ENCODE data around the gene ADAMTS18.

- no peak for TF ChIP-seq POLR2AphosphoS5 (IDR thresholded peaks at IDR 0.05; ENCODE audit: low read depth, low read length)
- no peak for TF ChIP-seq RFX5 (IDR thresholded peaks at IDR 0.05; ENCODE audit: low read length)
- no peak for TF ChIP-seq CTCF (IDR thresholded peaks at IDR 0.05)
- TF ChIP-seq SIN3A (IDR thresholded peaks at IDR 0.05; ENCODE audit: borderline replicate concordance, low read depth, low read length), result no peak
- no peak for TF ChIP-seq EP300 (IDR thresholded peaks at IDR 0.05; ENCODE audit: borderline replicate concordance in 1 of 2, low read depth in 1 of 2, low read length in 1 of 2)
- no peak for TF ChIP-seq TAF1 (IDR thresholded peaks at IDR 0.05; ENCODE audit: borderline replicate concordance, low read depth, low read length)
- TF ChIP-seq USF2 (IDR thresholded peaks at IDR 0.05; ENCODE audit: borderline replicate concordance, low read depth, low read length), result no peak
- TF ChIP-seq TCF12 (IDR thresholded peaks at IDR 0.05), result no peak
- no peak for TF ChIP-seq RAD21 (IDR thresholded peaks at IDR 0.05; ENCODE audit: low read length)
- TF ChIP-seq RCOR1 (IDR thresholded peaks at IDR 0.05; ENCODE audit: low read length), result no peak
- TF ChIP-seq TEAD4 (IDR thresholded peaks at IDR 0.05; ENCODE audit: borderline replicate concordance, insufficient read depth), result no peak
- no peak for TF ChIP-seq MAX (IDR thresholded peaks at IDR 0.05; ENCODE audit: low read depth)
- TF ChIP-seq CHD2 (IDR thresholded peaks at IDR 0.05; ENCODE audit: low read length, partially characterized antibody), result no peak
- TF ChIP-seq EZH2phosphoT487 (IDR thresholded peaks at IDR 0.05; ENCODE audit: borderline replicate concordance, low read depth), result no peak
These were observed 3.8 kb downstream of the ADAMTS18 start for GRCh38 chr16:77430787-77431585.
